HepG2 (cell line): ENCODE results near the gene GRAP. TPM values are rescaled to one million over a fixed set of nuclear protein-coding genes. Genes with fewer than 3 reads are reported as not detected.

Experiments used
- ATAC-seq: fragments of 200-7000 bp; cut with Tn5 transposase; 3 replicates; pipeline ENCODE4 v1.9.1; 2020; ENCODE audit warnings: mild to moderate bottlenecking, moderate library complexity
- BruUV-seq: library from RNA; stranded (reverse); fragments of 400-500 nt; replicated peaks from 2 replicates; lab custom pipeline; 2021; lab: Mats Ljungman, UMichigan
- CTCF ChIA-PET: fragments of 300-600 bp; formaldehyde crosslinking; extraction: SDS; loops from one replicate; lab custom pipeline; 2021; ENCODE audit warnings: low total read pairs, inconsistent platforms, low intra/inter-chr PET ratio; lab: Yijun Ruan, JAX
- POLR2A ChIA-PET: fragments of 350-600 bp; sonication (Branson Sonifier 250); formaldehyde crosslinking; loops from one replicate; lab custom pipeline; 2020; ENCODE audit warnings: antibody characterized with exemption, inconsistent platforms; lab: Yijun Ruan, JAX
- DNase-seq: peaks from one replicate; pipeline ENCODE4 v3.0.0-alpha.2; 2015; ENCODE audit warnings: low spot score
- FAIRE-seq: peaks from 3 replicates; lab custom pipeline; 2011; peaks lifted over from hg19 to GRCh38; lab: Jason Lieb, UNC
- H2AFZ ChIP-seq: one replicate; pipeline ENCODE4 v1.6.1; 2011; ENCODE audit warnings: low read length, inconsistent platforms
- H3K27ac ChIP-seq: fragments of 300-600 bp; 3 replicates; pipeline ENCODE4 v1.8.0; 2011; ENCODE audit warnings: mixed run types, mild to moderate bottlenecking, mixed read lengths, low read length, inconsistent platforms; ENCODE audit not compliant: insufficient read depth; ENCODE audit errors: extremely low read length
- H3K27me3 ChIP-seq, 2 experiments: fragments of 200-600 bp in 1 of 2; 2 replicates in 1 of 2; 3 replicates in 1 of 2; pipeline versions ENCODE4 v1.6.0 to v1.8.0; 2011; ENCODE audit warnings: low read length in 2 of 2, mild to moderate bottlenecking in 2 of 2, moderate library complexity in 2 of 2, inconsistent platforms in 1 of 2; ENCODE audit not compliant: insufficient read depth in 2 of 2, control insufficient read depth in 1 of 2
- H3K36me3 ChIP-seq, 2 experiments: fragments of 200-600 bp in 1 of 2; replicated peaks in 1 of 2; 2 replicates in 1 of 2; 3 replicates in 1 of 2; pipeline versions ENCODE4 v1.5.1 to v1.8.0; 2011; ENCODE audit warnings: low read length in 2 of 2, inconsistent platforms in 1 of 2; ENCODE audit not compliant: insufficient read depth in 2 of 2, control insufficient read depth in 1 of 2
- H3K4me1 ChIP-seq: 2 replicates; pipeline ENCODE4 v1.5.1; 2012; ENCODE audit warnings: low read length, inconsistent platforms; ENCODE audit not compliant: insufficient read depth
- H3K4me2 ChIP-seq: 2 replicates; pipeline ENCODE4 v1.6.0; 2011; ENCODE audit warnings: low read depth, low read length, inconsistent platforms
- H3K4me3 ChIP-seq, 3 experiments: fragments of 200-600 bp in 1 of 3; sonication (generic), shearing (Covaris generic) in 1 of 3; replicated peaks in 1 of 3; 2 replicates each; pipeline ENCODE4 v1.5.1; 2011 to 2016; ENCODE audit warnings: low read length in 3 of 3, inconsistent platforms in 2 of 3, low read depth in 2 of 3, mild to moderate bottlenecking in 2 of 3, control low read depth in 1 of 3, mixed read lengths in 1 of 3; ENCODE audit not compliant: insufficient read depth in 1 of 3
- H3K79me2 ChIP-seq: one replicate; pipeline ENCODE4 v1.6.1; 2011; ENCODE audit warnings: low read length, inconsistent platforms; ENCODE audit not compliant: insufficient read depth
- H3K9ac ChIP-seq: 2 replicates; pipeline ENCODE4 v1.6.0; 2011; ENCODE audit warnings: mild to moderate bottlenecking, low read depth, low read length, inconsistent platforms; ENCODE audit not compliant: insufficient read depth
- H3K9me3 ChIP-seq: 2 replicates; pipeline ENCODE4 v1.5.1; 2012; ENCODE audit warnings: mild to moderate bottlenecking, low read length
- H4K20me1 ChIP-seq: 2 replicates; pipeline ENCODE4 v1.6.0; 2011; ENCODE audit warnings: inconsistent platforms, mild to moderate bottlenecking, low read length, moderate library complexity; ENCODE audit not compliant: insufficient read depth
- ARNTL ChIP-seq: sonication (generic); formaldehyde crosslinking; IDR thresholded peaks from 2 replicates; pipeline ENCODE4 v1.4.0; 2020; ENCODE audit warnings: mild to moderate bottlenecking, missing genetic modification reagents
- NFKB2 ChIP-seq: sonication (generic); formaldehyde crosslinking; IDR thresholded peaks from 2 replicates; pipeline ENCODE4 v1.4.0; 2020; ENCODE audit warnings: missing genetic modification reagents, borderline replicate concordance
- NRL ChIP-seq: sonication (generic); formaldehyde crosslinking; IDR thresholded peaks from 2 replicates; pipeline ENCODE4 v1.5.0; 2020; ENCODE audit warnings: missing genetic modification reagents, mild to moderate bottlenecking, moderate library complexity, borderline replicate concordance
- POLR2G ChIP-seq: fragments of 200-400 bp; formaldehyde crosslinking; IDR thresholded peaks from 2 replicates; pipeline ENCODE4 v1.6.1; 2018; ENCODE audit warnings: mild to moderate bottlenecking, low read depth, low read length, moderate library complexity
- SETDB1 ChIP-seq: sonication (generic); formaldehyde crosslinking; IDR thresholded peaks from 2 replicates; pipeline ENCODE4 v1.5.1; 2020; ENCODE audit warnings: missing genetic modification reagents, mild to moderate bottlenecking, borderline replicate concordance
- SMC3 ChIP-seq: IDR thresholded peaks from 2 replicates; pipeline ENCODE4 v1.6.1; 2011; ENCODE audit warnings: low read length, improper control_type of control experiment
- TAF15 ChIP-seq: fragments of 200-400 bp; formaldehyde crosslinking; IDR thresholded peaks from one replicate; pipeline ENCODE4 v1.6.1; 2018; ENCODE audit warnings: mild to moderate bottlenecking, low read depth, low read length; ENCODE audit not compliant: poor library complexity, severe bottlenecking
- ZSCAN20 ChIP-seq: sonication (generic); formaldehyde crosslinking; IDR thresholded peaks from 2 replicates; pipeline ENCODE4 v1.4.0; 2020; ENCODE audit warnings: missing genetic modification reagents, mild to moderate bottlenecking, borderline replicate concordance
- WGBS: methylation state at CpG from one replicate; pipeline ENCODE4 v1.1.6; 2017; ENCODE audit warnings: low lambda C conversion rate; 5-methylcytosine and 5-hydroxymethylcytosine counted together
- in situ Hi-C: cut with HindIII; loops from 2 replicates; pipeline ENCODE4 v1.10.0; 2017; ENCODE audit warnings: low pct_unique_long_range_greater_than_20kb; ENCODE audit not compliant: extremely low pct_ligation_motif_present
- intact Hi-C: fragments of 100-400 bp; cut with micrococcal nuclease; formaldehyde crosslinking; loops from one replicate; pipeline ENCODE4 v1.10.0; 2022; ENCODE audit not compliant: unreplicated experiment
- polyA plus RNA-seq, 8 experiments: library from polyadenylated mRNA; depleted of rRNA in 3 of 8; stranded (reverse) in 7 of 8; unstranded in 1 of 8; fragments of >200 nt; fragmentation: Illumina TruSeq in 4 of 8; extraction: Trizol in 4 of 8; gene quantifications; 2 replicates each; pipeline versions ENCODE4 v1.2.1 to v1.2.3, GENCODE V29; 2011 to 2016; ENCODE audit warnings: low read depth in 4 of 8, missing spikeins in 1 of 8, mixed read lengths in 1 of 8; ENCODE audit not compliant: insufficient read depth in 1 of 8
- total RNA-seq, 5 experiments: library from RNA; depleted of rRNA; stranded (reverse); fragments of >200 nt; fragmentation: Illumina TruSeq; extraction: Trizol; gene quantifications; 2 replicates each; pipeline ENCODE4 v1.2.3, GENCODE V29; 2016; ENCODE audit warnings: low read depth in 1 of 5
- TF ChIP-seq, protein P1 (sequence below): sonication (generic); formaldehyde crosslinking; IDR thresholded peaks from 2 replicates; pipeline ENCODE4 v1.4.0; 2020; ENCODE audit warnings: missing genetic modification reagents
- TF ChIP-seq, protein P2 (sequence below): sonication (generic); formaldehyde crosslinking; IDR thresholded peaks from 2 replicates; pipeline ENCODE4 v1.4.0; 2020; ENCODE audit warnings: missing genetic modification reagents
- TF ChIP-seq, protein P3 (sequence below): sonication (generic); formaldehyde crosslinking; IDR thresholded peaks from 2 replicates; pipeline ENCODE4 v1.5.1; 2020; ENCODE audit warnings: mild to moderate bottlenecking, missing genetic modification reagents
- TF ChIP-seq, protein P4 (sequence below): sonication (generic); formaldehyde crosslinking; conservative IDR thresholded peaks from 2 replicates; pipeline ENCODE4 v1.8.0; 2022; ENCODE audit warnings: mild to moderate bottlenecking, moderate library complexity, missing genetic modification reagents

The GRAP gene
- total and polyA plus RNA-seq, 2 of the 13 experiments (the other 11 are each of a cell fraction or from before 2014, with no cell fraction given) = 0.77 to 1.7 TPM

DNA sequence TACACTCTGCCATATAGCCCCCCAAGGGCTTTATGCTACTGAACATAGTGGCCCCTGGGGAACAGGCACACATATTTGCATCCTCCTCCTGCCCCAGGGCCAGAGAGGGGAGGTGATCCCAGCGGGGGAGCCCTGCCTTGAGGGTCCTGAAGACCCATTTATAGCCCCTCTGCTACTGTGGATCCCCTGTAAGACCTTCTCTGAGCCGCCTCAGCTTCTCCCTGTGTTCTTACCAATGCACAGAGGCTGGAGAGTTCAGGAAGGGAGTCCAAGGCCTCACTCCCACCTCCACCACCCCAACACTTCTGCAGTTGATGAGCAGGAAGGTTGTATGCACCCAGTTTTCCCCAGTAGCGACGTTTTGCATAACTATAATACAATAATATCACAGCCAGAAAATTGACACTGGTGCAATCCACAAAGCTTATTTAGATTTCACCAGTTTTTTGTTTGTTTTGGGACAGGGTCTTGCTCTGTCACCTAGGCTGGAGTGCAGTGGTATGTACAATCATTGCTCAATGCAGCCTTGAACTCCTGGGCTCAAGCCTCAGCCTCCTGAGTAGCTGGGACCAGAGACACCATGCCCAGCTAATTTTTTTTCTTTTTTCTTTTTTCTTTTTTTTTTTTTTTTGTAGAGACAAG lies 40.8 kb downstream of the GRAP start (continued):
- TF ChIP-seq, protein P1, sequence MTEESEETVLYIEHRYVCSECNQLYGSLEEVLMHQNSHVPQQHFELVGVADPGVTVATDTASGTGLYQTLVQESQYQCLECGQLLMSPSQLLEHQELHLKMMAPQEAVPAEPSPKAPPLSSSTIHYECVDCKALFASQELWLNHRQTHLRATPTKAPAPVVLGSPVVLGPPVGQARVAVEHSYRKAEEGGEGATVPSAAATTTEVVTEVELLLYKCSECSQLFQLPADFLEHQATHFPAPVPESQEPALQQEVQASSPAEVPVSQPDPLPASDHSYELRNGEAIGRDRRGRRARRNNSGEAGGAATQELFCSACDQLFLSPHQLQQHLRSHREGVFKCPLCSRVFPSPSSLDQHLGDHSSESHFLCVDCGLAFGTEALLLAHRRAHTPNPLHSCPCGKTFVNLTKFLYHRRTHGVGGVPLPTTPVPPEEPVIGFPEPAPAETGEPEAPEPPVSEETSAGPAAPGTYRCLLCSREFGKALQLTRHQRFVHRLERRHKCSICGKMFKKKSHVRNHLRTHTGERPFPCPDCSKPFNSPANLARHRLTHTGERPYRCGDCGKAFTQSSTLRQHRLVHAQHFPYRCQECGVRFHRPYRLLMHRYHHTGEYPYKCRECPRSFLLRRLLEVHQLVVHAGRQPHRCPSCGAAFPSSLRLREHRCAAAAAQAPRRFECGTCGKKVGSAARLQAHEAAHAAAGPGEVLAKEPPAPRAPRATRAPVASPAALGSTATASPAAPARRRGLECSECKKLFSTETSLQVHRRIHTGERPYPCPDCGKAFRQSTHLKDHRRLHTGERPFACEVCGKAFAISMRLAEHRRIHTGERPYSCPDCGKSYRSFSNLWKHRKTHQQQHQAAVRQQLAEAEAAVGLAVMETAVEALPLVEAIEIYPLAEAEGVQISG (CRISPR knock-in tag) = peak; percentile 62
- TF ChIP-seq SETDB1 (no peak), ARNTL (CRISPR knock-in tag) (peak; percentile 60; the same call in 1 of the 2 replicates), SMC3 (peak; percentile 27)

DNA sequence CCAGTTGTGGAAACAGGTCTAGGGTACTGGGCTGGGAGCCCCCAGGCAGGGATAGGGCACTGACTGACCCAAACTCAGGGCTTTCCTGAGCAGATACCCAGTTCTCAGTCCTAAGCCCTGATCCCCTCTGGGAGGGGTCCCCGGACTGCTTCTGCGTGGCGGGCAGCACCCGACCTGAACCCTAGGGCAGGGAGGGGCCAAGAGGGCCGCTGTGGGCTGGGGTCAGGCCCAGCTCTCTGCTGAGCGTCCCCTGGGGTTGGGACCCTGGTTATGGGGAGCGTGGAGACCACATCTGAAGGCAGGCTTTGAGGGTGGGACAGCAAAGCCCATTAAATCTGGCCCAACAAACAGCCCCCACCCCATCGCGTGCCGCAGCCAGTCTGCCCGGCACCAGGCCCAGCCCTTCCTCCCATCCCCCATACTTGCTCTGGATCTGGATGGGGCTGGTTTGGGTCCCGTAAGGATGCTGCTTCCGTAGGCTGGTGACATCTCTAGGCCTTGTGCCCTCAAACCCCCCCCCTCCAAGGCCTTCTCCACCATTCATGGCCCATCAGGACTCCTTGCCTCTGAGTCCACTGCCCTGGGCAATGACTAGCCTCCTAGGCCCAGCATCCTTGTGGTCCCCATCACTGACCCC lies 41.5 kb downstream of the GRAP start:
- ATAC-seq = peak; percentile 30
- peak; percentile 41 for DNase-seq
- POLR2A ChIA-PET = interaction anchor here (1.1 to 3.4 kb wide), 11 partner anchors 8 to 86 kb away, joined by 3 to 27 read pairs (median 10); no protein-coding TSS in a partner anchor
- peaks cover 32% of the 10 kb centered on the region for H3K79me2 ChIP-seq
- BruUV-seq = TSS peak; percentile 97
- peak; percentile 28 for FAIRE-seq
- CTCF ChIA-PET = no interaction called here
- H3K4me2 ChIP-seq = peak overlapping the region; percentile 100
- WGBS = 0% methylated on average over 2 of the region's 13 CpGs
- H4K20me1 ChIP-seq = peaks cover 25% of the 10 kb centered on the region
- peak overlapping the region; percentile 85 for H3K9ac ChIP-seq
- no peak overlapping the region for H2AFZ ChIP-seq
- in situ Hi-C loops = no loop called here
- H3K9me3 ChIP-seq = no peaks in the 10 kb centered on the region
- H3K27me3 ChIP-seq = no peaks in the 10 kb centered on the region; a peak in 1 of 5 replicates
- intact Hi-C loops = no loop called here
- H3K27ac ChIP-seq = peak overlapping the region; percentile 93
- H3K4me3 ChIP-seq = peak overlapping the region; percentile 75 to 84 (median 77)
- H3K36me3 ChIP-seq = peaks cover 0 to 11% of the 10 kb centered on the region in 2 experiments
- peaks cover 75% of the 10 kb centered on the region for H3K4me1 ChIP-seq
- TF ChIP-seq, protein P2, sequence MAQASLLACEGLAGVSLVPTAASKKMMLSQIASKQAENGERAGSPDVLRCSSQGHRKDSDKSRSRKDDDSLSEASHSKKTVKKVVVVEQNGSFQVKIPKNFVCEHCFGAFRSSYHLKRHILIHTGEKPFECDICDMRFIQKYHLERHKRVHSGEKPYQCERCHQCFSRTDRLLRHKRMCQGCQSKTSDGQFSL (CRISPR knock-in tag) = 0 out of 2 replicates have a peak, but pooled peaks have one; percentile 68
- 0 out of 2 replicates have a peak, but pooled peaks have one; percentile 46 for TF ChIP-seq ZSCAN20
- no peak for TF ChIP-seq TAF15
- TF ChIP-seq, protein P3, sequence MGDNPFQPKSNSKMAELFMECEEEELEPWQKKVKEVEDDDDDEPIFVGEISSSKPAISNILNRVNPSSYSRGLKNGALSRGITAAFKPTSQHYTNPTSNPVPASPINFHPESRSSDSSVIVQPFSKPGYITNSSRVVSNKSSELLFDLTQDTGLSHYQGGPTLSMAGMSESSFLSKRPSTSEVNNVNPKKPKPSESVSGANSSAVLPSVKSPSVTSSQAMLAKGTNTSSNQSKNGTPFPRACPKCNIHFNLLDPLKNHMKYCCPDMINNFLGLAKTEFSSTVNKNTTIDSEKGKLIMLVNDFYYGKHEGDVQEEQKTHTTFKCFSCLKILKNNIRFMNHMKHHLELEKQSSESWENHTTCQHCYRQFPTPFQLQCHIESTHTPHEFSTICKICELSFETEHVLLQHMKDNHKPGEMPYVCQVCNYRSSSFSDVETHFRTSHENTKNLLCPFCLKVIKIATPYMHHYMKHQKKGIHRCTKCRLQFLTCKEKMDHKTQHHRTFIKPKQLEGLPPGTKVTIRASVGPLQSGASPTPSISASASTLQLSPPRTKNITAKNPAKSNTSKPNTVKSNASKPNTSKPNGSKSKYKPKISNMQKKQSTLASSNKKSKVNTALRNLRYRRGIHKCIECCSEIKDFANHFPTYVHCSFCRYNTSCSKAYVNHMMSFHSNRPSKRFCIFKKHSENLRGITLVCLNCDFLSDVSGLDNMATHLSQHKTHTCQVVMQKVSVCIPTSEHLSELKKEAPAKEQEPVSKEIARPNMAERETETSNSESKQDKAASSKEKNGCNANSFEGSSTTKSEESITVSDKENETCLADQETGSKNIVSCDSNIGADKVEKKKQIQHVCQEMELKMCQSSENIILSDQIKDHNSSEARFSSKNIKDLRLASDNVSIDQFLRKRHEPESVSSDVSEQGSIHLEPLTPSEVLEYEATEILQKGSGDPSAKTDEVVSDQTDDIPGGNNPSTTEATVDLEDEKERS = 0 out of 2 replicates have a peak, but pooled peaks have one; percentile 1
- TF ChIP-seq NRL (CRISPR knock-in tag) = 0 out of 2 replicates have a peak, but pooled peaks have one; percentile 22
- peak; percentile 28; the same call in 1 of the 2 replicates for TF ChIP-seq NFKB2 (CRISPR knock-in tag)
- TF ChIP-seq, protein P4, sequence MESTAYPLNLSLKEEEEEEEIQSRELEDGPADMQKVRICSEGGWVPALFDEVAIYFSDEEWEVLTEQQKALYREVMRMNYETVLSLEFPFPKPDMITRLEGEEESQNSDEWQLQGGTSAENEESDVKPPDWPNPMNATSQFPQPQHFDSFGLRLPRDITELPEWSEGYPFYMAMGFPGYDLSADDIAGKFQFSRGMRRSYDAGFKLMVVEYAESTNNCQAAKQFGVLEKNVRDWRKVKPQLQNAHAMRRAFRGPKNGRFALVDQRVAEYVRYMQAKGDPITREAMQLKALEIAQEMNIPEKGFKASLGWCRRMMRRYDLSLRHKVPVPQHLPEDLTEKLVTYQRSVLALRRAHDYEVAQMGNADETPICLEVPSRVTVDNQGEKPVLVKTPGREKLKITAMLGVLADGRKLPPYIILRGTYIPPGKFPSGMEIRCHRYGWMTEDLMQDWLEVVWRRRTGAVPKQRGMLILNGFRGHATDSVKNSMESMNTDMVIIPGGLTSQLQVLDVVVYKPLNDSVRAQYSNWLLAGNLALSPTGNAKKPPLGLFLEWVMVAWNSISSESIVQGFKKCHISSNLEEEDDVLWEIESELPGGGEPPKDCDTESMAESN = peak; percentile 75; the same call in 1 of the 2 replicates
- TF ChIP-seq POLR2G = peak; percentile 21; the same call in 1 of the 2 replicates
